Right renal pelvis (tissue), 4 donors: Measurements from ENCODE around the gene MAGEB3. TPM values are rescaled to one million over a fixed set of nuclear protein-coding genes. Genes with fewer than 3 reads are reported as not detected.

Experiments
- DNase-seq, 4 donors: peaks; one replicate each; pipeline ENCODE4 v3.0.0-alpha.2; 2013; ENCODE audit warnings: low read depth in 4 of 4, low spot score in 3 of 4, missing footprints in 1 of 4
- polyA plus RNA-seq, 4 donors: library from polyadenylated mRNA; unstranded; fragments of 120-200 nt; gene quantifications; one replicate each; pipeline ENCODE4 v1.2.1, GENCODE V29; 2013; ENCODE audit not compliant: insufficient read length in 4 of 4

MAGEB3 gene
- polyA plus RNA-seq, 4 donors, result not detected

- no peak for DNase-seq
Observed at GRCh38 chrX:30275498-30275897, 45.0 kb downstream of the MAGEB3 start.

GRCh38 chrX:30278365-30278764 lies 47.9 kb downstream of the MAGEB3 start:
- no peak for DNase-seq

GRCh38 chrX:30280428-30280827 lies 50.0 kb downstream of the MAGEB3 start:
- DNase-seq, result no peak

GRCh38 chrX:30282527-30282926 lies 52.1 kb downstream of the MAGEB3 start:
- no peak for DNase-seq

- DNase-seq, result no peak
Observed at GRCh38 chrX:30283456-30284200, 53.2 kb downstream of the MAGEB3 start.

Other genes starting within 250 kb of the MAGEB3 start
- gene MAGEB2, start 15.1 kb upstream of the MAGEB3 start, polyA plus RNA-seq, result not detected
- gene MAGEB4, start 11.3 kb downstream of the MAGEB3 start, polyA plus RNA-seq, result not detected
- not detected for gene MAGEB1, start 16.5 kb downstream of the MAGEB3 start, polyA plus RNA-seq
- gene NR0B1, start 78.7 kb downstream of the MAGEB3 start, polyA plus RNA-seq, result under 1 TPM; 0.10 to 0.42 (median 0.16) TPM